Measurements from ENCODE around the gene CEP350.

The CEP350 gene

DNA sequence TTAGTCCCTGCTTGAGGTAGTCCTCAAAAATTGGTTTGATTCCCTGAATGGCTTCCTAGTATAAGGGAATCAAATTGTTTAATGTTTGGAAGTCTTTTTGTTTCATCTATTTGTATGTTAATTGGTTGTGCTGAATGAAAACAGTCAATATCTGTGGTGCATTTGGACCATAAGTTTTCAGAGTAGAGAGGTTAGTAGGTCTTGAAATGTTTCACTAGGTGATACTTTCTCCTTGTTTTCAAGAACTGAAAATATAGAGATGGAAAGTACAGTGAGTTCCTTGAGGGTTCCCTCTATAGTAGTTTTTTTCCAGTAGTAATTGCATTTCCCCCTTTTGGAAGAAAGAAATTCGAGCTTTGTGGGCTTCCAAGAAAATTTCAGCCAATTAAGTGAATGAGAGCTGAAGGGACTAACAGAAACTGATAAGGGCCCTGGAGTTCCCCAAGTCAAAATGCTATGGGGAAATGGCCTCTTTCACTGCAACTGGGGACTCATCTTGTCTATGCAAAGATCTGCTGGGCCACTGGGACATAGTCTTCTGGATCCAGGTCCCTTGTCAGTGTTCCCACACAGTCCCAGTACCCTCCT is 18.6 kb upstream of the CEP350 start:
- Mint-ChIP-seq H3K36me3 (ENCODE audit: low read depth) (no peaks in the 10 kb centered on the region), H3K27ac (no peak overlapping the region), H3K9me3 (no peaks in the 10 kb centered on the region), H3K4me1 (peaks cover 8% of the 10 kb centered on the region), H3K27me3 (ENCODE audit: low read depth, poor library complexity) (no peaks in the 10 kb centered on the region), H3K4me3 (no peak overlapping the region)
- no peak for DNase-seq
- TF ChIP-seq, protein P1, sequence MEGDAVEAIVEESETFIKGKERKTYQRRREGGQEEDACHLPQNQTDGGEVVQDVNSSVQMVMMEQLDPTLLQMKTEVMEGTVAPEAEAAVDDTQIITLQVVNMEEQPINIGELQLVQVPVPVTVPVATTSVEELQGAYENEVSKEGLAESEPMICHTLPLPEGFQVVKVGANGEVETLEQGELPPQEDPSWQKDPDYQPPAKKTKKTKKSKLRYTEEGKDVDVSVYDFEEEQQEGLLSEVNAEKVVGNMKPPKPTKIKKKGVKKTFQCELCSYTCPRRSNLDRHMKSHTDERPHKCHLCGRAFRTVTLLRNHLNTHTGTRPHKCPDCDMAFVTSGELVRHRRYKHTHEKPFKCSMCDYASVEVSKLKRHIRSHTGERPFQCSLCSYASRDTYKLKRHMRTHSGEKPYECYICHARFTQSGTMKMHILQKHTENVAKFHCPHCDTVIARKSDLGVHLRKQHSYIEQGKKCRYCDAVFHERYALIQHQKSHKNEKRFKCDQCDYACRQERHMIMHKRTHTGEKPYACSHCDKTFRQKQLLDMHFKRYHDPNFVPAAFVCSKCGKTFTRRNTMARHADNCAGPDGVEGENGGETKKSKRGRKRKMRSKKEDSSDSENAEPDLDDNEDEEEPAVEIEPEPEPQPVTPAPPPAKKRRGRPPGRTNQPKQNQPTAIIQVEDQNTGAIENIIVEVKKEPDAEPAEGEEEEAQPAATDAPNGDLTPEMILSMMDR (IDR thresholded peaks at IDR 0.05): no peak

DNA sequence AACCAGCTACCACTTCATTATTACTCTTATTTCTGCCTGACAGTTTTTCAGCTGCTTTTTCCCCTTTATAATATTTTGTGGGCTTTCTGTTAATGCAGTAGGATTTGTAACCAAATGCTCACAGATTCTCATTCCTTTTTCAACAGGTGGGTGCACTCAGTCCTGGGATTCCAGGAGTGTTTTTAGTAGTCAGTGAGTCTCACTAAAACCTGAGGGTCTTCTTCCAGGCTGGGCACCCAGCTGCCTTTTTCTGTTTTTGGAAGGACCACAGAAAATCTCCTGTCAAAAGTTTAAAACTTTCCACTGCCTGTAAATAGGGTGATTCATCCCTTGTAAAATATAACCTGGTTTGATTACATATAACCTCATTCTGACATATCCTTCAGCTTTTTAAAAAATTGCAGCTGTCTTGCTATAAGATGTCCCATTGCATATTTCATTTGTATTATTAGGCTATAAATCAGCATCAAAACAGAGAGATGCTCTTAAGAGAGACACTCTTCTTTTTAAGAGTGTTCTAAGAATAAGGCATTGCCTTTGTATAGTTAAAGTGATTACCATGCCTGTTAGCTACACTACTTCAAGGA is 16.8 kb upstream of the CEP350 start:
- Mint-ChIP-seq H3K4me3 (no peak overlapping the region), H3K4me1 (peaks cover 8% of the 10 kb centered on the region), H3K9me3 (no peaks in the 10 kb centered on the region), H3K27ac (no peak overlapping the region), H3K27me3 (ENCODE audit: low read depth, poor library complexity) (no peaks in the 10 kb centered on the region), H3K36me3 (ENCODE audit: low read depth) (no peaks in the 10 kb centered on the region)
- no peak for DNase-seq
- TF ChIP-seq, protein P1 (IDR thresholded peaks at IDR 0.05): no peak

DNA sequence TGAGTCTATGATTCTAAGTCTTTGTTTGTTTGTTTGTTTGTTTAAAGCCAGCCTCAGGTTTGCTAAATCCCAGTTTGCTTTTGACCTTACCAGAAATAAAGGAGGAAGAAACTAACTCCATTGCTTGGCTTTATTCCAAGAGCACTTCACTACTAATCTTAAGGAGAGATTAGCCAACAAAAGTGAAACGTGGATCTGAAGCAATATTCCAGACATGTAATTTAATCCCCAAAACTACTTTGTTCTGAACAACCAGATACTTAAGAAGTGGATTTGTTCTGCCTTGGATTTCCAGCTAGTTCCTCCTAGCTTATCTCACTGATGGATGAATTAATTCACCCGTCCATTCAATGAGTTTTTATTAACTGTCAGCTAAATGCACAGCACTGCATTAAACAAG is 15.9 kb upstream of the CEP350 start:
- DNase-seq: no peak
- Mint-ChIP-seq H3K4me1 (peaks cover 8% of the 10 kb centered on the region), H3K9me3 (no peaks in the 10 kb centered on the region), H3K27me3 (ENCODE audit: low read depth, poor library complexity) (no peaks in the 10 kb centered on the region), H3K27ac (no peak overlapping the region), H3K4me3 (no peak overlapping the region), H3K36me3 (ENCODE audit: low read depth) (no peaks in the 10 kb centered on the region)
- TF ChIP-seq, protein P1 (IDR thresholded peaks at IDR 0.05): no peak

DNA sequence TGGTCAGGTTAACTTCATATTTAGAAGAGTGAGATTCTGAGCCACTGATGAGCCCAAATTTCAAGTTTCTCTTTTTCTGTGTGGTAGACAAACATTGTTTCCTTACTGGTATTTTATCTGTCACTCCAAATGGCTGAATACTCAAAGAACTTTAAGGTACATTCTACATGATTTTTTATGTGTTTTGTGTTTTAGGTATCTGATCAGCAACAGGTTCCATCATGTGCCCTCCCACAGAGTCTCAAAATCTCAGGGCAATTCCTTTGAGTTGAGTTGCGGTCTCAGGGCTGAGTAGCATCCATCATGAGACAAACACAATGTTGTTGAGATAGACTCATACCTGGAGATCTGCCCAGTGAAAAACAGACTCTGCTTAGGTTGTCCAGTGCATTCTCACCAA is 14.7 kb upstream of the CEP350 start:
- H3K4me3 Mint-ChIP-seq: no peak overlapping the region
- H3K4me1 Mint-ChIP-seq: peaks cover 8% of the 10 kb centered on the region
- TF ChIP-seq, protein P1 (IDR thresholded peaks at IDR 0.05): no peak
- H3K9me3 Mint-ChIP-seq: no peaks in the 10 kb centered on the region
- peaks cover 2% of the 10 kb centered on the region for H3K27me3 Mint-ChIP-seq (ENCODE audit: low read depth, poor library complexity)
- H3K27ac Mint-ChIP-seq: no peak overlapping the region
- no peak for DNase-seq
- H3K36me3 Mint-ChIP-seq (ENCODE audit: low read depth): no peaks in the 10 kb centered on the region

DNA sequence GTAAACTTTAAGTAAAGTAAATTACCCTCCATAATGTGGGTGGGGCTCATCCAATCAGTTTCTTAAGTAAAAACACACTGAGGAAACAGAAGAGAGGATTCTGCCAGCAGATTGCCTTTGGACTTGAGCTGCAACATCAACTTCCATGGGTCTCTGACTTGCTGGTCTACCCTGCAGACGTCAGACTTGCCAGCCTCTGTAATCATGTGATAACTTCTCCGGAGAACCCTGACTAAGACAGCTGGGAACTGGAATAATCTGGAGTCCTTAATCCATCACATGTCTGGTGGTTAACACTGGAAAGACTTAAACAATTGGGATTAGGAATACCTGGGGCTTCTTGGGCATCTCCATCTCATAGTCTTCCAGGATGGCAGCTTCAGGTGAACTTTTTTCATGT is 13.2 kb upstream of the CEP350 start:
- DNase-seq: no peak
- H3K27ac Mint-ChIP-seq: no peak overlapping the region
- no peaks in the 10 kb centered on the region for H3K9me3 Mint-ChIP-seq
- no peaks in the 10 kb centered on the region for H3K36me3 Mint-ChIP-seq (ENCODE audit: low read depth)
- TF ChIP-seq, protein P1 (IDR thresholded peaks at IDR 0.05): no peak
- H3K4me3 Mint-ChIP-seq: no peak overlapping the region
- H3K27me3 Mint-ChIP-seq (ENCODE audit: low read depth, poor library complexity): peaks cover 6% of the 10 kb centered on the region
- H3K4me1 Mint-ChIP-seq: peaks cover 8% of the 10 kb centered on the region

DNA sequence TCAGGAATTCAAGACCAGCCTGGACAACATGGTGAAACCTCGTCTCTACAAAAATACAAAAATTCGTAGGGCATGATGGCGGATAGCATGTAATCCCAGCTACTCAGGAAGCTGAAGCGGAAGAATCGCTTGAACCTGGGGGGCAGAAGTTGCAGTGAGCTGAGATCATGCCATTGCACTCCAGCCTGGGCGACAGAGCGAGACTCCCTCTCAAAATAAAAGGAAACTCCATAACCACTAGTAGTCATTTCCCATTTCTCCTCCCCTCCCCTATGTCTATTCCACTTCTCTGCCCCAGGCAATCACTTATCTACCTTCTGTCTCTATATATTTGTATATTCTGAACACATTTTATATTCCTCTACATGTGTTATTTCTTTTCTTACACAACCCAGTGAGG is 4.0 kb upstream of the CEP350 start:
- Mint-ChIP-seq H3K4me1 (peaks cover 11% of the 10 kb centered on the region), H3K9me3 (no peaks in the 10 kb centered on the region), H3K36me3 (ENCODE audit: low read depth) (no peaks in the 10 kb centered on the region), H3K27ac (no peak overlapping the region), H3K27me3 (ENCODE audit: low read depth, poor library complexity) (peaks cover 14% of the 10 kb centered on the region), H3K4me3 (no peak overlapping the region)
- no peak for DNase-seq
- TF ChIP-seq, protein P1 (IDR thresholded peaks at IDR 0.05): no peak

All from nephron progenitor cell (in vitro differentiated cells).